ENCODE measurements around the gene SIX3. TPM values are rescaled to one million over a fixed set of nuclear protein-coding genes. Genes with fewer than 3 reads are reported as not detected.

Gene SIX3
- total and polyA plus RNA-seq, 4 donors = not detected

DNA sequence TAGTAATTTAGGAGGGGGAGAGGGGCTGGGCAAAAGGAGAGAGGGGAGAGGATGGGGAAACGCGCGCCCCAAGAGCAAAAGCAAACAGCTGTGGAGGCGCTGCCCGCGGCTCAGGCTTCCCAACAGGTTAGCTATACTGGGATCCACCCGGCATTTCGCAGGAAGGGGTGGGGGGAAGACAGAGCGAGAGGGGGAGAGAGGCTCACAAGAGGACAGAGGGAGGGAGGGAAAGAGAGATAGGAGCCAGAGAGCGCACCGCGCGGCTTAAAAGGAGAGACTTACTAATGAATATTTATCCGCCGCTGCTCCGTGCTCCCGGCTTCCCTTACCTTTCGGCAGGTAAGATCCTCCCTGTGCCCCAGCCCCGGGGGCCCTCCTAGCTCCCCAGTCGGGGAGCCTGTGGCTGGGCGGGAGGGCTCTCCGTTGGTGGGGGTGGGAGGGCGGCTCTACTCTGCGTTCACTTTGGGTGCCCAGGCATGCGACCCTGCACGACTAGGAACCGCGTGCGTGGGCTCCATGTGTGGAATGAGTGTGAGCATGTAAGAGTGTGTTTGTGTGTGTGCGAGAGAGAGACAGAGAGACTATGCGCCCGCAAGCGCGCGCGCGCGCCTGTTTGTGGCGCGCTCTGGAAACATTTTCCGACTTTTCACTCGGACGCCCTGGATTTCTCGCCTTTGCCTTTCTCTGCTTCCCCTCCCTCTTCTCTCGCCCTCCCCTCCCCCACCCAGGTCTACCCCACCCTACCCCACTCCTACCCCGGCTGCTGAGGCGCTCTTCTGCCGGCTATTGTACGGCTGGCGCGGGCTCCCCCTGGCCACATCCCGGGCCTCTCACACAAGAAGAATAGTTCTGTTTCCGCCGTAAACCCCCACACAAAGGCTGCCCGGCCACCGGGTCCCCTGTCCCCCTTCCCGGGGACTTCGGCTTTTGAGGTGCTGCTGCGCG is 7.2 kb upstream of the SIX3 start:
- no peak for ATAC-seq (ENCODE audit: low FRiP score)
- no peak for DNase-seq
- 2% methylated on average over 60 of the region's 60 CpGs for WGBS, 2 donors

DNA sequence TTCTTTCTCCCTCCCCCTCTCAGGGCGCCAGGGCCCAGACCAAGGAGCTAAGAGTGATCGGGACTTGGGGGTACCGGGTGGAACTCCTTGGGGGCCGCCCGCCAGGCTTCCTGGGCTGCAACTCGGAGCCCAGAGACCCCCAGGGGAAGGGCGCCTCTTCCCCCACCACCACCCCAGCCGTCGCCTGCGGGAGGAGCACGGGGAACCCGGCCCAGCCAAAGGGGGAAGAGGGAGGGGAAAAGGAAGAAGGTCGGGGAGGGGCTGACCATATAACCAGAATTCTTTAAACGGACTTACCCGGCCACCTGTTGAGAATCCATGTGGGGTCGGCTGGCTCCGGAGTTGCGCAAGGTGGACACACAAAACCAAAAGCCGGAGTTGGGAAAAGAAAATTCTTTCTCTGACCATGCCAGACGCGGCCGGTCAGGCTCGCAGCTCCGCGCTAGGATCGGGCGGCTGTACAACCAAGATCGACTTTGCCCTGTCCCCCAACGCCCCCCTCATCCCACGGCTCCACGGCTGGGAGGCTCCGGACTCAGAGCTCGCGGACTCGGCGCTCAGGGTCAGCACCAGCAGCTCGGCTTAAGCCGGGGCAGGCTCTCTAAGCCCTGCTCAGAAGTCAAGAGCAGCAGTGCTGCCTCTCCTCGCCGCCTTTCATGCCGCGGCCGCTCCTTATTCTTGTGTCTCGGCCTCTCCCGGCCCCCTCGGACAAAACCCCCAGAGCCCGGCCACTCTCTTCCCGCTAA is 6.3 kb upstream of the SIX3 start:
- no peaks in the 10 kb centered on the region for H3K4me1 ChIP-seq (ENCODE audit: control insufficient read depth in 1 of 2, insufficient read depth in 2 of 2, low read length in 2 of 2)
- H3K4me3 ChIP-seq (ENCODE audit: low read length in 2 of 2) = peak overlapping the region in 1 of 2 donors; percentile 14
- intact Hi-C loops (cut with DNase I) = no loop called here
- H3K9me3 ChIP-seq (ENCODE audit: control insufficient read depth, low read length) = no peaks in the 10 kb centered on the region
- H3K27me3 ChIP-seq (ENCODE audit: control insufficient read depth in 1 of 2, insufficient read depth in 2 of 2, low read length in 1 of 2) = no peaks in the 10 kb centered on the region
- no peak for ATAC-seq (ENCODE audit: low FRiP score)
- no peak for DNase-seq
- no peaks in the 10 kb centered on the region for H3K36me3 ChIP-seq (ENCODE audit: control insufficient read depth in 1 of 2, insufficient read depth in 2 of 2, low read length in 1 of 2)
- 0 to 1% methylated on average over 42 to 48 of the region's 48 CpGs for WGBS, 2 donors
- no peak overlapping the region for H3K27ac ChIP-seq (ENCODE audit: low read depth in 1 of 2, low read length in 2 of 2)

More for the DNA sequence above, 7.2 kb upstream of the SIX3 start:
- H3K27ac ChIP-seq (ENCODE audit: low read depth in 1 of 2, low read length in 2 of 2) = no peak overlapping the region
- H3K4me1 ChIP-seq (ENCODE audit: control insufficient read depth in 1 of 2, insufficient read depth in 2 of 2, low read length in 2 of 2) = no peaks in the 10 kb centered on the region
- H3K4me3 ChIP-seq (ENCODE audit: low read length in 2 of 2) = no peak overlapping the region
- no peaks in the 10 kb centered on the region for H3K36me3 ChIP-seq (ENCODE audit: control insufficient read depth in 1 of 2, insufficient read depth in 2 of 2, low read length in 1 of 2)
- no peaks in the 10 kb centered on the region for H3K27me3 ChIP-seq (ENCODE audit: control insufficient read depth in 1 of 2, insufficient read depth in 2 of 2, low read length in 1 of 2)
- H3K9me3 ChIP-seq (ENCODE audit: control insufficient read depth, low read length) = no peaks in the 10 kb centered on the region
- intact Hi-C loops (cut with DNase I) = no loop called here

DNA sequence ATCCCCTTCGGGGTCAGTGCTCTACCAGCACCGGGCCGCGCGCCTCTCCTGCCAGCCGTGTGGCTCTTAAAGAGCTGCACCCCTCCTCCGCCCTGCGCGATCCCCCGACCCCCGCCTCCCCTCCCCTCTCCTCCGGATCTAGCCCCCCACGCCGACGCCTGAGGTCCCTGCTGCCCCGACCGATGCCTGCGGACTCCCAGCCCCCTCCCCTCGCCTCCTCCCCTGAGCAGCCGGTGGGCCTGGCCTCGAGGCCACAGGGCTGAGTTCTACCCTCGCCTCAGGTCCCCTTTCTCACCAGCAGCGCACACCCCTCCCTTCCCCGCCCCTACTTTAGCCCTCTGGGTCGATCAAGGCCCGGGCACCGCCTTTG is 5.8 kb upstream of the SIX3 start:
- no peak overlapping the region for H3K4me3 ChIP-seq (ENCODE audit: low read length in 2 of 2)
- H3K9me3 ChIP-seq (ENCODE audit: control insufficient read depth, low read length) = no peaks in the 10 kb centered on the region
- intact Hi-C loops (cut with DNase I) = no loop called here
- ATAC-seq (ENCODE audit: low FRiP score) (no peak), DNase-seq (no peak)
- no peak overlapping the region for H3K27ac ChIP-seq (ENCODE audit: low read depth in 1 of 2, low read length in 2 of 2)
- no peaks in the 10 kb centered on the region for H3K27me3 ChIP-seq (ENCODE audit: control insufficient read depth in 1 of 2, insufficient read depth in 2 of 2, low read length in 1 of 2)
- 4% methylated on average over 27 of the region's 27 CpGs for WGBS, 2 donors
- H3K36me3 ChIP-seq (ENCODE audit: control insufficient read depth in 1 of 2, insufficient read depth in 2 of 2, low read length in 1 of 2) = no peaks in the 10 kb centered on the region
- no peaks in the 10 kb centered on the region for H3K4me1 ChIP-seq (ENCODE audit: control insufficient read depth in 1 of 2, insufficient read depth in 2 of 2, low read length in 2 of 2)

DNA sequence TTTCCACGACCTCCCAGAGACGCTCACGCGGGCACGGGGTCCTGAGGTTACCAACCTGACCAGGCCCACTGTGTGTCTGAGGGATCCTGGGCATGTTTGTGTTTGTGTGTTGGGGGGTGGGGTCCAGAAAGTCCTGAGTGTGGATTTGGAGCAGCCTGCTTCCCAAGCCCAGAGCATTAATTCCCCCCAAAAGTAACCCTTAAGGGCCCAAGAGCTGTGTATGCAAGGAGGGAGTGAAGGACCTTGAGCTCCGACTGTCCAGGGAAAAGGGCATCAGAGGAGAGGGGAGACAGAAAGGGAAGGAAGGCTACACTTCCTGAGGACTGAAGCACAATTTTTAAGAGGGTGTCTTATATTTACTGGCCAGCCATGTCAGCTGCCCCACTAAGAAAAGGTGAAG is 5.2 kb upstream of the SIX3 start:
- 42 to 55% methylated on average over 6 of the region's 6 CpGs for WGBS, 2 donors
- ATAC-seq (ENCODE audit: low FRiP score) = no peak

DNA sequence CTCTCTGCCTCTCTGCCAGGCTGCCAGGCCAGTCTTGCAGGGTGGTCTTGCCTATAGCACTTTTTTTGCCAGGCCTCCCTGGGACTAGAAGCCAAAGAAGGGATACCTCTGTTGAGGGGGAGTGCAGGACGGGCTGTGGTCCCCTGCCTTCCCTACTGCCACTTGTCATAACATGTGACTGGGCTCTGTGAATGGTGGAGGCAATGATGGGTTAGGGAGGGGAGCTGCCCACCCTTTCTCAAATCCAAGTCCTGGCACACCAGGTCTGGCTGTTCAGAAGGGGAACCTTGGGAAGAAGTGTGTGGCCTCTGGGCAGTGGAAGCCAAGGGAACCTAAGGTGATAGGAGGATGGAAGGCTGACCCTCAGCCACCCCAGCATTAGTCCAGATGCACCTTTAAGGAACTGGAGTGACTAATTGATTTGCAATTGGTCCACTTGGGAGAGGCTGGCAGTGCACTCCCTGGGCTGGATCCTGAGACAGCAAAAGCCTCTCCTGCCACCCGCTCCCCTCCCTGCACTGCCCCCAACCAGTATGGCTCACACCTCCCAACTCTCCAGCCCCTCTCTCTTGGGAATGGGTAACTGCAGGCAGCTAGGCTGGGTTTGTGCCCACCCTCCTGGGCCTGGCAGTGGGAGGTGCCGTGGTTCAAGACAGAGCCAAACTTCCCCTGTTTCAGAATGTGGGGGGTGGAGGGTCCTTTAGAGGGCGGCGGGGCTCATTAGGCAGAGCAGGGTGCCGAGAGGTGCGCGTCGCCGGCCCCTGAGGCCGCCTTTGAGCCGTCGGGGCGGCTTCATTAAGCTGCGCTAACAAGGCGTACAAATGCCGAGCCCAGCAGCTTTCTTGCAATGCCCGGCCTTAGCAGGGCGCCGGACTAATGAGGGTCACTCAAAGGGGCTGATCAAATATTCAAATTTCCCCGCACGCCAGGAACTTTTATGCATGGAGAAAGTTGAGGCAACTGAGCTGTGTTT is 4.5 kb upstream of the SIX3 start:
- H3K9me3 ChIP-seq (ENCODE audit: control insufficient read depth, low read length) = no peaks in the 10 kb centered on the region
- ATAC-seq (ENCODE audit: low FRiP score) (no peak), DNase-seq (no peak)
- no peaks in the 10 kb centered on the region for H3K27me3 ChIP-seq (ENCODE audit: control insufficient read depth in 1 of 2, insufficient read depth in 2 of 2, low read length in 1 of 2)
- no peak overlapping the region for H3K4me3 ChIP-seq (ENCODE audit: low read length in 2 of 2)
- H3K4me1 ChIP-seq (ENCODE audit: control insufficient read depth in 1 of 2, insufficient read depth in 2 of 2, low read length in 2 of 2) = no peaks in the 10 kb centered on the region
- no peaks in the 10 kb centered on the region for H3K36me3 ChIP-seq (ENCODE audit: control insufficient read depth in 1 of 2, insufficient read depth in 2 of 2, low read length in 1 of 2)
- no peak overlapping the region for H3K27ac ChIP-seq (ENCODE audit: low read depth in 1 of 2, low read length in 2 of 2)
- intact Hi-C loops (cut with DNase I) = no loop called here
- WGBS, 2 donors = 29 to 38% methylated on average over 22 of the region's 22 CpGs

More for the DNA sequence above, 5.2 kb upstream of the SIX3 start:
- Histone ChIP-seq H3K27ac (ENCODE audit: low read depth in 1 of 2, low read length in 2 of 2) (no peak overlapping the region), H3K9me3 (ENCODE audit: control insufficient read depth, low read length) (no peaks in the 10 kb centered on the region), H3K36me3 (ENCODE audit: control insufficient read depth in 1 of 2, insufficient read depth in 2 of 2, low read length in 1 of 2) (no peaks in the 10 kb centered on the region), H3K4me3 (ENCODE audit: low read length in 2 of 2) (no peak overlapping the region), H3K27me3 (ENCODE audit: control insufficient read depth in 1 of 2, insufficient read depth in 2 of 2, low read length in 1 of 2) (no peaks in the 10 kb centered on the region), H3K4me1 (ENCODE audit: control insufficient read depth in 1 of 2, insufficient read depth in 2 of 2, low read length in 2 of 2) (no peaks in the 10 kb centered on the region)
- intact Hi-C loops (cut with DNase I) = no loop called here
- DNase-seq = no peak

DNA sequence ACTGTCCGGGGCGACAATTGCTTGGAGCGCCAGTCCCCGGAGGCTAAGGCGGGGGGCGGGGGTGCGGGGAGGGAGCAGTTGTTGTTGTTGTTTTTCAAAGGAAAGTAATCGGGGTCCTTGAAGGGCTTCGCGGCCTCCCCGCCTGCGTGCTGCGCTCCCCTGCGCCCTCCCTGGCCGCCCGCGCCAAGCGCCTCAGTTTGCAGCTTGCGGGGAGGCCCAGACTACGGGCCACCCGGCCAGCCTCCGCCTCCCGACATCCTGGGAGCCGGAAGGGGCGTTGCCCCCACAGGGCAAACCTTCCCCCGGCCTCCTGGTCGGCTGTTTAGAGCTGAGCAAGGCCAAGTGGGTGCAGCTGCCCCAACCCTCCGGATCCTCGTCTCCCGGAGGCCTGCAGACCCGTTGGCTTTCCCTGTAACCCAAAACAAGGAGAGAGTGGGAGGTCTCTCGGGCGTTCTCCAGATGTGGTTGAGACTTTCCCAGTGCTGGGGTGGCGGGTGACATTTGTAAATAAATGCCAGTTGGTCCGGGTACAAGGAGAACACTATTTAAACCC is 3.7 kb upstream of the SIX3 start:
- H3K4me1 ChIP-seq (ENCODE audit: control insufficient read depth in 1 of 2, insufficient read depth in 2 of 2, low read length in 2 of 2) = no peaks in the 10 kb centered on the region
- H3K9me3 ChIP-seq (ENCODE audit: control insufficient read depth, low read length) = no peaks in the 10 kb centered on the region
- ATAC-seq (ENCODE audit: low FRiP score) = no peak
- no peaks in the 10 kb centered on the region for H3K27me3 ChIP-seq (ENCODE audit: control insufficient read depth in 1 of 2, insufficient read depth in 2 of 2, low read length in 1 of 2)
- H3K27ac ChIP-seq (ENCODE audit: low read depth in 1 of 2, low read length in 2 of 2) = no peak overlapping the region
- WGBS, 2 donors = 9 to 13% methylated on average over 35 of the region's 35 CpGs
- no peaks in the 10 kb centered on the region for H3K36me3 ChIP-seq (ENCODE audit: control insufficient read depth in 1 of 2, insufficient read depth in 2 of 2, low read length in 1 of 2)
- DNase-seq = no peak
- H3K4me3 ChIP-seq (ENCODE audit: low read length in 2 of 2) = no peak overlapping the region
- intact Hi-C loops (cut with DNase I) = no loop called here

DNA sequence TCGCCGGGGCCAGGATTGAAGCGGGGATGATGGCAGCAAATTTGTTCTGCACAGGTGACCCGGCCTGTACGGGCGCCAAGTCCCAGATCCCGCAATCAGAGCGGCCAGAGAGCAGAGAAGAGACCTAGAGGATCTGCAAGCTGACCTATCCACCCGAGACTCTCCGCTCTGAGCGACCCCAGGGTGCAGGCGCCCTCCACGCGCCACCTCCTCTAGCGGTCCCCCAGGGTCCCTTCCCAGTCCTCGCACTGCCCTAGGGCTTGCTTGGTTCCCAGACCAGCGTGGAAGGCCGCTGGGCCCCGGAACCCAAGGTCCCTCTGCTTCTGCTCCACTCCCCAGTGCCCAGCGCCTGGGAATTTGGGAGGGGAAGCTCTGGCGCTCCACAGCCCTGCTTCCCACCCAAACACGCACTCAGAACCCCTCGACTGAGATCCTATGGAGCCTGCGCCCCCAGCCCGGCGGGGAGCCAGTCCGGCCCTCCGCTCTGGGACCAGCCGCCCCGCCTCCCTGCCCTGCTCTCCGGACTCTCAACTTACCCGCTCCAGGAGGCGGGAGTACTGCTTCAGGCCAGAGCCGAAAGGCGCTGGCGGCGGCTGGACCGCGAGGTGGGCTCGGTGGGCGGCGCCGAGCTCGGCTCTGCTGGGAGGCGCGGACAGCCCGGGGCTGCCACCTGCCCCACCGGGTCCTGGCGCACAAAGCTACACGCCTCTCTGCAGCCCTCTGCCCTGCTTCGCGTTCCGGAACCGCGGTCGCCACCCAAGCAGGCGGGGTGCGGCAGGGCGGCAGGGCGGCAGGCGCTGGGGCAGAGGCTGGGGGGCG is 3.0 kb upstream of the SIX3 start:
- Histone ChIP-seq H3K27ac (ENCODE audit: low read depth in 1 of 2, low read length in 2 of 2) (no peak overlapping the region), H3K4me1 (ENCODE audit: control insufficient read depth in 1 of 2, insufficient read depth in 2 of 2, low read length in 2 of 2) (no peaks in the 10 kb centered on the region), H3K27me3 (ENCODE audit: control insufficient read depth in 1 of 2, insufficient read depth in 2 of 2, low read length in 1 of 2) (no peaks in the 10 kb centered on the region), H3K4me3 (ENCODE audit: low read length in 2 of 2) (peak overlapping the region in 1 of 2 donors; percentile 8), H3K9me3 (ENCODE audit: control insufficient read depth, low read length) (no peaks in the 10 kb centered on the region), H3K36me3 (ENCODE audit: control insufficient read depth in 1 of 2, insufficient read depth in 2 of 2, low read length in 1 of 2) (no peaks in the 10 kb centered on the region)
- intact Hi-C loops (cut with DNase I) = no loop called here
- WGBS, 2 donors = 3 to 4% methylated on average over 60 to 62 of the region's 62 CpGs
- DNase-seq (peak in 1 of 2 donors; percentile 76), ATAC-seq (ENCODE audit: low FRiP score) (no peak)
